ENCODE results near the gene OPTC.

OPTC gene

GRCh38 chr1:203459671-203460201 lies 34.2 kb upstream of the OPTC start:
- FAIRE-seq, result no peak
- no peak for DNase-seq (ENCODE audit: insufficient read length, low spot score)
- no peak for TF ChIP-seq CTCF (IDR thresholded peaks at IDR 0.05; ENCODE audit: insufficient read depth, missing control alignments)

- TF ChIP-seq CTCF (IDR thresholded peaks at IDR 0.05; ENCODE audit: insufficient read depth, missing control alignments), result no peak
- DNase-seq (ENCODE audit: insufficient read length, low spot score), result no peak
- no peak for FAIRE-seq
Measured at GRCh38 chr1:203461717-203462116, 32.2 kb upstream of the OPTC start.

GRCh38 chr1:203462143-203462542 lies 31.8 kb upstream of the OPTC start:
- TF ChIP-seq CTCF (IDR thresholded peaks at IDR 0.05; ENCODE audit: insufficient read depth, missing control alignments), result no peak
- FAIRE-seq, result no peak
- no peak for DNase-seq (ENCODE audit: insufficient read length, low spot score)

- no peak for FAIRE-seq
- TF ChIP-seq CTCF (IDR thresholded peaks at IDR 0.05; ENCODE audit: insufficient read depth, missing control alignments), result no peak
- no peak for DNase-seq (ENCODE audit: insufficient read length, low spot score)
Measured at GRCh38 chr1:203462878-203463277, 31.1 kb upstream of the OPTC start.

GRCh38 chr1:203463469-203464062 lies 30.4 kb upstream of the OPTC start:
- no peak for TF ChIP-seq CTCF (IDR thresholded peaks at IDR 0.05; ENCODE audit: insufficient read depth, missing control alignments)
- FAIRE-seq (no peak), DNase-seq (ENCODE audit: insufficient read length, low spot score) (no peak)

- no peak for TF ChIP-seq CTCF (IDR thresholded peaks at IDR 0.05; ENCODE audit: insufficient read depth, missing control alignments)
- FAIRE-seq (no peak), DNase-seq (ENCODE audit: insufficient read length, low spot score) (no peak)
Measured at GRCh38 chr1:203464226-203464625, 29.7 kb upstream of the OPTC start.

GRCh38 chr1:203464743-203465142 lies 29.2 kb upstream of the OPTC start:
- FAIRE-seq (no peak), DNase-seq (ENCODE audit: insufficient read length, low spot score) (no peak)
- no peak for TF ChIP-seq CTCF (IDR thresholded peaks at IDR 0.05; ENCODE audit: insufficient read depth, missing control alignments)
